Calu3 (cell line): ENCODE results near the gene SLC19A2. TPM values are rescaled to one million over a fixed set of nuclear protein-coding genes. Genes with fewer than 3 reads are reported as not detected.

Experiments
- BruUV-seq: library from RNA; stranded (reverse); fragments of 400-500 nt; replicated peaks from 2 replicates; lab custom pipeline; 2021; lab: Mats Ljungman, UMichigan
- CTCF ChIA-PET: fragments of 300-600 bp; sonication (Branson Sonifier 250); formaldehyde crosslinking; loops from one replicate; lab custom pipeline; 2022; ENCODE audit warnings: antibody characterized with exemption; lab: Charles Lee
- DNase-seq: peaks from one replicate; pipeline ENCODE4 v3.0.0; 2022
- H3K27ac Mint-ChIP-seq: one replicate; pipeline ENCODE4 v1.8.0; 2022; ENCODE audit warnings: mixed read lengths; ENCODE audit not compliant: unreplicated experiment
- H3K27me3 Mint-ChIP-seq: one replicate; pipeline ENCODE4 v1.8.0; 2022; ENCODE audit warnings: mixed read lengths; ENCODE audit not compliant: unreplicated experiment
- H3K36me3 Mint-ChIP-seq: one replicate; pipeline ENCODE4 v1.8.0; 2022; ENCODE audit warnings: mild to moderate bottlenecking, moderate library complexity, mixed read lengths; ENCODE audit not compliant: insufficient read depth, unreplicated experiment
- H3K4me1 Mint-ChIP-seq: one replicate; pipeline ENCODE4 v1.8.0; 2022; ENCODE audit warnings: mild to moderate bottlenecking, low read depth, mixed read lengths; ENCODE audit not compliant: unreplicated experiment
- H3K4me3 Mint-ChIP-seq: one replicate; pipeline ENCODE4 v1.8.0; 2022; ENCODE audit warnings: mild to moderate bottlenecking, low read depth, moderate library complexity, mixed read lengths; ENCODE audit not compliant: unreplicated experiment
- H3K9me3 Mint-ChIP-seq: one replicate; pipeline ENCODE4 v1.8.0; 2022; ENCODE audit warnings: low read depth, mixed read lengths; ENCODE audit not compliant: unreplicated experiment
- intact Hi-C: fragments of 100-400 bp; cut with micrococcal nuclease; formaldehyde crosslinking; loops from one replicate; pipeline ENCODE4 v1.10.0; 2022; ENCODE audit not compliant: unreplicated experiment
- total RNA-seq: library from RNA; stranded (reverse); gene quantifications from 2 replicates; pipeline ENCODE4 v1.2.3, GENCODE V29; 2022
- TF ChIP-seq, protein P1 (sequence below): fragments of 200-600 bp; IDR thresholded peaks from one replicate; pipeline ENCODE4 v1.8.0; 2022; ENCODE audit warnings: antibody characterized with exemption; ENCODE audit not compliant: unreplicated experiment

Gene SLC19A2
- total RNA-seq, 1 experiment from 2014 or later, result 22.0 TPM

DNA sequence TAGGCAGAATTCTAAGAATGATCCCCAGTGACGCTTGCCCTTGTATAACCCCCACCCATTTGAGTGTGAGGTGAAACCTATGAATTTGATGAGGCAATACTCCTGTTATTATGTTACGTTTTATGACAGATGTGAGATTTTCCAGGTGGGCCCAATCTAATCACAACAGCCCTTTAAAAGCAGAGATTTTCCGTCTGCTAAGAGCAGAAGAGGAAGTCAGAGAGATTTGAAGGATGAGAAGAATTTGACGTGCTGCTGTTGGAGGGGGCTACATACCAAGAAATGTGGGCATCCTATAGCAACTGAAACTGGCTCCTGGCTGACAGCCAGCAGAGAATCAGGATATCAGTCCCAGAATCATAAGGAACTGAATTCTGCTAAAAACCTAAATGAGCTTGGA, 2.4 kb upstream of the SLC19A2 start:
- H3K36me3 Mint-ChIP-seq, result peaks cover 51% of the 10 kb centered on the region

DNA sequence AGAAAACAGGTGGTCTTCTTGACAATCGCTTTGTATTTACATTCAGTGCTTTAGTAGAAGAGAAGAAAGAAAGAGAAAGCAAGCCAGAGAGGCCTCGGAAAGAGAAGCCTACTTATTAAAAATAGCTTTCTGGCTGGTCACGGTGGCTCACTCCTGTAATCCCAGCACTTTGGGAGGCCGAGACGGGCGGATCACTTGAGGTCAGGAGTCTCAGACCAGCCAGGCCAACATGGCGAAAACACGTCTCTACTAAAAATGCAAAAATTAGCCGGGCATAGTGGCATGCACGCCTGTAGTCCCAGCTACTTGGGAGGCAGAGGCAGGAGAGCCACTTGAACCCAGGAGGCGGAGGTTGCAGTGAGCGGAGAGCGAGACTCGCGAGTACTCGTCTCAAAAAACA, 1.8 kb upstream of the SLC19A2 start:
- Mint-ChIP-seq H3K27me3 (no peaks in the 10 kb centered on the region), H3K4me3 (peak overlapping the region; percentile 87), H3K4me1 (peaks cover 48% of the 10 kb centered on the region), H3K27ac (peak overlapping the region; percentile 99), H3K36me3 (peaks cover 54% of the 10 kb centered on the region), H3K9me3 (no peaks in the 10 kb centered on the region)
- TF ChIP-seq, protein P1, sequence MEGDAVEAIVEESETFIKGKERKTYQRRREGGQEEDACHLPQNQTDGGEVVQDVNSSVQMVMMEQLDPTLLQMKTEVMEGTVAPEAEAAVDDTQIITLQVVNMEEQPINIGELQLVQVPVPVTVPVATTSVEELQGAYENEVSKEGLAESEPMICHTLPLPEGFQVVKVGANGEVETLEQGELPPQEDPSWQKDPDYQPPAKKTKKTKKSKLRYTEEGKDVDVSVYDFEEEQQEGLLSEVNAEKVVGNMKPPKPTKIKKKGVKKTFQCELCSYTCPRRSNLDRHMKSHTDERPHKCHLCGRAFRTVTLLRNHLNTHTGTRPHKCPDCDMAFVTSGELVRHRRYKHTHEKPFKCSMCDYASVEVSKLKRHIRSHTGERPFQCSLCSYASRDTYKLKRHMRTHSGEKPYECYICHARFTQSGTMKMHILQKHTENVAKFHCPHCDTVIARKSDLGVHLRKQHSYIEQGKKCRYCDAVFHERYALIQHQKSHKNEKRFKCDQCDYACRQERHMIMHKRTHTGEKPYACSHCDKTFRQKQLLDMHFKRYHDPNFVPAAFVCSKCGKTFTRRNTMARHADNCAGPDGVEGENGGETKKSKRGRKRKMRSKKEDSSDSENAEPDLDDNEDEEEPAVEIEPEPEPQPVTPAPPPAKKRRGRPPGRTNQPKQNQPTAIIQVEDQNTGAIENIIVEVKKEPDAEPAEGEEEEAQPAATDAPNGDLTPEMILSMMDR, result no peak
- DNase-seq, result no peak
- intact Hi-C loops, result loop anchor here (2.0 to 5.0 kb wide), 3 partner anchors 21 to 51 kb away; no protein-coding TSS in a partner anchor
- CTCF ChIA-PET, result interaction anchor here (3.1 kb wide), 1 partner anchor 22 kb away, joined by 25 read pairs; no protein-coding TSS in a partner anchor
- BruUV-seq, result no TSS peak

More for the DNA sequence above, 2.4 kb upstream of the SLC19A2 start:
- no TSS peak for BruUV-seq
- CTCF ChIA-PET, result interaction anchor here (0.6 to 3.1 kb wide), 3 partner anchors 21 to 401 kb away, joined by 3 to 25 read pairs (median 3); no protein-coding TSS in a partner anchor
- peak overlapping the region; percentile 99 for H3K27ac Mint-ChIP-seq
- peaks cover 42% of the 10 kb centered on the region for H3K4me1 Mint-ChIP-seq
- TF ChIP-seq, protein P1, result no peak
- H3K4me3 Mint-ChIP-seq, result peak overlapping the region; percentile 87
- intact Hi-C loops, result loop anchor here (5.0 kb wide), 1 partner anchor 39 kb away; no protein-coding TSS in a partner anchor
- H3K27me3 Mint-ChIP-seq, result no peaks in the 10 kb centered on the region
- no peak for DNase-seq
- no peaks in the 10 kb centered on the region for H3K9me3 Mint-ChIP-seq

DNA sequence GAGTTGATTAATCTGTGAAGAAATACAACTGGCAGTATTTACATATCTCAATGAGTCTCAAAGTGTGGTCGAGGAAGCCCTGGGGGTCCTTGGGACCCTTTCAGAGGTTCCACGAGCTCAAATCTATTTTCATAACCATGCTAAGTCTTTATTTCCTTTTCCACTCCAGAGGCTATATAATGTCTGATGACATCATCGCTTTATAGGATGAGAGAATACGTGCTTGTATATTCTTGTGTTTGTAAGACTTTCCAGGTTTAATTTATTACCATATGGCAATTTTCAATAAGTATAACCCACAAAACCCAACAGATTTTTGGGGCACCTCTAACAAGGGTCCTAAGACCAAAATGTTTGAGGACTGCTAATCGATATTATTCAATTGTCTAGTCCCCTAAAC, 1.4 kb upstream of the SLC19A2 start:
- H3K27ac Mint-ChIP-seq, result peak overlapping the region; percentile 99
- H3K36me3 Mint-ChIP-seq, result peaks cover 57% of the 10 kb centered on the region
- intact Hi-C loops, result loop anchor here (2.0 to 5.0 kb wide), 3 partner anchors 22 to 52 kb away; no protein-coding TSS in a partner anchor
- CTCF ChIA-PET, result interaction anchor here (1.9 to 3.1 kb wide), 2 partner anchors 22 to 59 kb away, joined by 15 to 25 read pairs; no protein-coding TSS in a partner anchor
- BruUV-seq, result no TSS peak
- H3K27me3 Mint-ChIP-seq, result no peaks in the 10 kb centered on the region
- no peaks in the 10 kb centered on the region for H3K9me3 Mint-ChIP-seq
- no peak for DNase-seq
- peaks cover 52% of the 10 kb centered on the region for H3K4me1 Mint-ChIP-seq
- H3K4me3 Mint-ChIP-seq, result peak overlapping the region; percentile 87
- TF ChIP-seq, protein P1, result no peak

DNA sequence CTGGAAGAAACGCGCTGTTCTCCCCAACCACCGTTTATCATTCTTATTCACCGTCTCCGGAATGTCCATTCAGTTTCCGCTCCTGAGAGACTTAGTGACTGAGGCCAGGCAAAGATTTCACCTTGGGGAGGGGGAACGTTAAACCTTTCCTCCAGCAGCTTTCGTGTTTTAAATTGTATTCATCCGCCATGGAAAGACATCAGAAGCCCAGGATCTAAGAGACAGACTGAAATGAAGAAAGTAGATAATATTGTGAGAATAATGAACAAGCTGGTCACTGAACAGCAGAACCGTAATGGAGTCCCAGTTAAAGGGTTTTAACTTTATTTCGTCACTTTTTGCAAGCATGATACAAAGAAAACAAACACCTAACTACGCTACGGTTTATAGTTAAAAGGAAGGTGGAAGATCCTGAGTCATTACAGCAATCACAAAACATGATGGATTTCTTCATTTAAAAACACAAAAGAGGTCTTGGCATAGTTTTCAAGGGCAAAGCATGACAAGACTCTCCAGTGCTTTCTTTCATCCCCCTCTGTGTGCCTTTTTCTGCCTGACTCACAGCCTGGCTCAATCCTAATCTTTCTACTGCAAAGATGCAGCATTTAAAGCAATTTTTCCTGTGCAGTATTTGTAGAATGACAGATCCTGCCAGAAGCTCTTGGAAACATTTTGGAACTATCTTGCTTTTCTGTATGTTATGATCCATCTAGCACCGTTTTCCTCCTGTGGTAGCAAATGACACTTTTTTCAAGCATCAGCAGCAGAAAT, 722 bp upstream of the SLC19A2 start:
- H3K4me3 Mint-ChIP-seq, result peak overlapping the region; percentile 87
- intact Hi-C loops, result loop anchor here (1.0 to 5.0 kb wide), 4 partner anchors 22 to 60 kb away; no protein-coding TSS in a partner anchor
- no peak for DNase-seq
- TSS peak; percentile 85 for BruUV-seq
- TF ChIP-seq, protein P1, result no peak
- no peaks in the 10 kb centered on the region for H3K27me3 Mint-ChIP-seq
- CTCF ChIA-PET, result interaction anchor here (1.1 to 3.1 kb wide), 7 partner anchors 10 to 226 kb away, joined by 3 to 25 read pairs (median 7); partner anchors contain the start of genes BLZF1, F5 and NME7
- peaks cover 57% of the 10 kb centered on the region for H3K36me3 Mint-ChIP-seq
- H3K4me1 Mint-ChIP-seq, result peaks cover 55% of the 10 kb centered on the region
- H3K27ac Mint-ChIP-seq, result peak overlapping the region; percentile 99
- H3K9me3 Mint-ChIP-seq, result no peaks in the 10 kb centered on the region
